HG03064 (cell line): ENCODE results near the gene SRR.

Experiments used
- ATAC-seq: cut with Tn5 transposase; IDR thresholded peaks from one replicate; pipeline ENCODE4 v1.9.1; 2021; ENCODE audit warnings: low read depth; ENCODE audit not compliant: unreplicated experiment

The SRR gene

GRCh38 chr17:2338315-2338657, 34.5 kb downstream of the SRR start:
- no peak for ATAC-seq

- no peak for ATAC-seq
Measured at GRCh38 chr17:2343421-2343820, 39.7 kb downstream of the SRR start.

GRCh38 chr17:2344528-2344927, 40.8 kb downstream of the SRR start:
- no peak for ATAC-seq

- ATAC-seq: no peak
Measured at GRCh38 chr17:2346475-2346874, 42.7 kb downstream of the SRR start.

- ATAC-seq: no peak
Measured at GRCh38 chr17:2347805-2348685, 44.3 kb downstream of the SRR start.

GRCh38 chr17:2351269-2351668, 47.5 kb downstream of the SRR start:
- no peak for ATAC-seq

- ATAC-seq: no peak
Measured at GRCh38 chr17:2354311-2354710, 50.6 kb downstream of the SRR start.

- ATAC-seq: no peak
Measured at GRCh38 chr17:2357237-2357636, 53.5 kb downstream of the SRR start.

GRCh38 chr17:2357931-2358434, 54.2 kb downstream of the SRR start:
- ATAC-seq: no peak

- ATAC-seq: no peak
Measured at GRCh38 chr17:2361010-2361760, 57.4 kb downstream of the SRR start.

- no peak for ATAC-seq
Measured at GRCh38 chr17:2362016-2362415, 58.3 kb downstream of the SRR start.

- no peak for ATAC-seq
Measured at GRCh38 chr17:2362416-2362815, 58.7 kb downstream of the SRR start.

GRCh38 chr17:2362881-2363280, 59.1 kb downstream of the SRR start:
- no peak for ATAC-seq

- ATAC-seq: no peak
Measured at GRCh38 chr17:2363318-2363717, 59.6 kb downstream of the SRR start.

GRCh38 chr17:2363851-2364762, 60.4 kb downstream of the SRR start:
- no peak for ATAC-seq

GRCh38 chr17:2364763-2365116, 61.0 kb downstream of the SRR start:
- no peak for ATAC-seq

- no peak for ATAC-seq
Measured at GRCh38 chr17:2365132-2365531, 61.4 kb downstream of the SRR start.

- ATAC-seq: no peak
Measured at GRCh38 chr17:2366747-2367494, 63.2 kb downstream of the SRR start.

GRCh38 chr17:2368359-2368758, 64.6 kb downstream of the SRR start:
- no peak for ATAC-seq

- no peak for ATAC-seq
Measured at GRCh38 chr17:2369039-2369438, 65.3 kb downstream of the SRR start.
